Measurements from ENCODE around the gene CEACAM1. TPM values are rescaled to one million over a fixed set of nuclear protein-coding genes. Genes with fewer than 3 reads are reported as not detected.
"Not testable (repeated sequence)": the region's sequence is repeated elsewhere in the genome, so short reads cannot be mapped to it uniquely, and the experiment has no call there.

Gene CEACAM1
- total RNA-seq, 2 experiments from 2014 or later, result 5.4 to 5.8 TPM

DNA sequence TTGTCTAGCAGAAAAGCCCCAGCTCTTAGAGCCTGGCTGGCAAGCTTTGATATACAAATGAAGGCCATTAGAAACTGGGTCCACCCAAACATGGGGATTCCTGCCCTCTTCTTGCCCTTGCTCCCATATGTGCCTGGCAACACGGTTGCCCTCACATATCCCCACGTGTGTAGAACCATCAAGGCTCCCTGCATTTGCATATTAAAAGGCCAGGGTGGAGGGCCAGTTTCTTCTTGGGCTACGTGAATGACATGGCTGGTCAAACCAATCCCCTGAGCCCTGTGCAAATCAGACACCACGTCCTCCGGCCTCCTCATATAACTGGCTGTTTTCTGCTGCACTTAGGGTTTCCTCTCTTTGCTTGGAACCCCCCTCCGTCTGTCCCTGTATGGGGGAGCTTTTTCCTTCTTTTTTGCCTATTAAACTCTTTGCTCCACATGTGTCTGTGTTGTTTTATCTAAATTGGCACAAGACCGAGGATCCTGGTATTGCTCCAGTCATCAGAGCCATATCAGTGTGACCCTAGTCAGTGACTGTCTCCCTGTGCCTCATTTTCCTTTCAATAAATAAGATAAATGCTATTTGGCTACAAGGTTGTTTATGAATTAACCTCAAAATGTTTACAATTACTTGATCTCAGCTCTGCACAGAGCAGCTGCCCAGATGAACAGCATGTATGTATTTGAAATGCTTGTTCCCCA is 30.3 kb upstream of the CEACAM1 start:
- H3K27ac Mint-ChIP-seq, result no peak overlapping the region
- H3K36me3 Mint-ChIP-seq, result no peaks in the 10 kb centered on the region
- CTCF ChIA-PET, result interaction anchor here (0.7 kb wide), 1 partner anchor 38 kb away, joined by 3 read pairs; no protein-coding TSS in a partner anchor

DNA sequence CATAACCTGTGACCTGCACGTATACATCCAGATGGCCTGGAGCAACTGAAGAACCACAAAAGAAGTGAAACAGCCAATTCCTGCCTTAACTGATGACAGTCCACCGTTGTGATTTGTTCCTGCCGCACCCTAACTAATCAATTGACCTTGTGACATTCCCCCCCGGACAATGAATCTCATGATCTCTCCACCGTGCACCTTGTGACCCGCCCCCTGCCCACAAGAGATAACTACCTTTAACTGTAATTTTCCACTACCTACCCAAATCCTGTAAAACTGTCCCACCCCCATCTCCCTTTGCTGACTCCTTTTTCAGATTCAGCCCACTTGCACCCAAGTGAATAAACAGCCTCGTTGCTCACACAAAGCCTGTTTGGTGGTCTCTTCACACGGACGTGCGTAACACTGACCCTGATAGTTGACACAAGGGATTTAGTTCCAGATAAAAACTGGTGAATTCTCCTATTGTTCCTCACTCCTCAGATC is 29.1 kb upstream of the CEACAM1 start:
- H3K4me3 Mint-ChIP-seq; H3K27ac Mint-ChIP-seq; CTCF ChIA-PET; H3K27me3 Mint-ChIP-seq; H3K9me3 Mint-ChIP-seq; intact Hi-C loops (cut with micrococcal nuclease); H3K4me1 Mint-ChIP-seq (ENCODE audit: low read depth); H3K36me3 Mint-ChIP-seq; DNase-seq; POLR2A ChIA-PET: not testable (repeated sequence)

More for the DNA sequence above, 30.3 kb upstream of the CEACAM1 start:
- POLR2A ChIA-PET, result no interaction called here
- H3K4me1 Mint-ChIP-seq (ENCODE audit: low read depth), result no peaks in the 10 kb centered on the region
- H3K4me3 Mint-ChIP-seq, result no peak overlapping the region
- intact Hi-C loops (cut with micrococcal nuclease), result no loop called here
- H3K9me3 Mint-ChIP-seq, result no peaks in the 10 kb centered on the region
- DNase-seq, result no peak
- H3K27me3 Mint-ChIP-seq, result peaks cover 10% of the 10 kb centered on the region

DNA sequence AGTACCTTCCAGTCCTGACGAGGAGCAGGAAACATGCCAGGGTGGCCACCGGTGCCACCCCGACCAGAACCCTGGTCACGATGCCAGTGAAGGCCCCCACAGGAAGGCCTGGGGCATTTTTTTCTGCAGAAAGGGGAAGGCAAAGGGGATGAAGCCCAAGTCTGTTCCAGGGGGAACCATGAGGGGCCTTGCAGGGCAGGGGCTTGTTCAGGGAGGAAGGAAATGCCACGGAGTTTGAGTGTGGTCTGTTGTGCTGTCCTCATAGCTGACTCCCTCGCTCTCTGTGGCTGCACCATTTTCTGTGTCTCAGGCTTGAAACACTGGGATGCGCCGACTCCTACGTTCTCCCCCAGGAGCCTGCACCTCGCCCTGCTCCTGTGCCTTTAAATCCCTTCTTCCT is 27.5 kb upstream of the CEACAM1 start:
- Mint-ChIP-seq H3K4me1 (ENCODE audit: low read depth) (no peaks in the 10 kb centered on the region), H3K27me3 (peaks cover 7% of the 10 kb centered on the region), H3K36me3 (no peaks in the 10 kb centered on the region), H3K4me3 (no peak overlapping the region), H3K9me3 (no peaks in the 10 kb centered on the region), H3K27ac (no peak overlapping the region)
- CTCF ChIA-PET, result no interaction called here
- intact Hi-C loops (cut with micrococcal nuclease), result no loop called here
- POLR2A ChIA-PET, result no interaction called here
- DNase-seq, result no peak

DNA sequence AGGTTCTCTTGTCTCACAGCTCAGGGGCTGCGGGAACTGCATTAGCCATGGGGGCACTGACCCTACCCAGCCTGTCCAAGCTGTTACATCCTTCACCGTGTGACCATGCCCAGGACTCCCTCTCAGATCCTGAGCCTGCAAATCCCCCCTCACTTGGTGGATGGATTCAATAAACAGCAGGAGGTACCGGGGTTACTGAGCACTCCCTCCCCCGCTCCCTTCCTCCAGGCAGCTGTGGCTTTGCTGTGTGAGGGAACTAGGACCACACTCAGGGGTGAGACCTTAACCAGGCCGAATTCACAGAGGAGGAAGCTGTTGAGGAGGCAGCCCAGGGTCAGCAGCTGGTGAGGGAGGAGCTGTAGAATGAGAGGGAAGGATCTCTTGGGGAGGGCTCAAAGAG is 27.0 kb upstream of the CEACAM1 start:
- H3K4me3 Mint-ChIP-seq, result no peak overlapping the region
- CTCF ChIA-PET, result no interaction called here
- intact Hi-C loops (cut with micrococcal nuclease), result no loop called here

DNA sequence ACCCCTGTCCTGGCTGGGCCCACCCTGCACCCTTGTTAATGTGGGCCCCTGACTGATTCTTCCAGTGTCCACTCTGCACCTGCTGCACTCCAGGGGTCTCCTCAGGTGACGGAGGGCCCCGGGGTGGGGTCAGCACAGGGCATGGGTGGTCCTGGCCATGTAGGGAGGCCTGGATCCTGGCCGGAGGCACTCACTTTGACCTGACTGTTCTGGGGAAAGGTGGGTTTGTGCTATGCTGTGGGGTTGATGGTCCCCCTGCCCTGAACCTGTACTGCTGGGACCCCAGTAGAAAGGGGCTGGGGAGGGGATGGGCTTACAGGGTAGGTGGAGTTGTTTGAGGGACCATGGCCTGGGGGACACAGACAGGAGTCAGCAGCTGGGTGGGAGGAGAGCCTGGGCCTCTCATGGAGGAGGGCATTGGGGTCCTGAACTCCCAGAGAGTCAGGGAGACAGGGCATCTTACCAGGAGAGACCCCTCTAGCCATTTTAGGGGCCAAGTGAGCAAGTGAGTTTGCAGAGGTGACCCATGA is 25.8 kb upstream of the CEACAM1 start:
- intact Hi-C loops (cut with micrococcal nuclease), result no loop called here
- POLR2A ChIA-PET, result no interaction called here
- no peak for DNase-seq

More for the DNA sequence above, 27.0 kb upstream of the CEACAM1 start:
- H3K4me1 Mint-ChIP-seq (ENCODE audit: low read depth), result no peaks in the 10 kb centered on the region
- no peaks in the 10 kb centered on the region for H3K9me3 Mint-ChIP-seq
- H3K27ac Mint-ChIP-seq, result no peak overlapping the region
- no peak for DNase-seq
- H3K27me3 Mint-ChIP-seq, result peaks cover 7% of the 10 kb centered on the region
- POLR2A ChIA-PET, result no interaction called here
- H3K36me3 Mint-ChIP-seq, result no peaks in the 10 kb centered on the region

DNA sequence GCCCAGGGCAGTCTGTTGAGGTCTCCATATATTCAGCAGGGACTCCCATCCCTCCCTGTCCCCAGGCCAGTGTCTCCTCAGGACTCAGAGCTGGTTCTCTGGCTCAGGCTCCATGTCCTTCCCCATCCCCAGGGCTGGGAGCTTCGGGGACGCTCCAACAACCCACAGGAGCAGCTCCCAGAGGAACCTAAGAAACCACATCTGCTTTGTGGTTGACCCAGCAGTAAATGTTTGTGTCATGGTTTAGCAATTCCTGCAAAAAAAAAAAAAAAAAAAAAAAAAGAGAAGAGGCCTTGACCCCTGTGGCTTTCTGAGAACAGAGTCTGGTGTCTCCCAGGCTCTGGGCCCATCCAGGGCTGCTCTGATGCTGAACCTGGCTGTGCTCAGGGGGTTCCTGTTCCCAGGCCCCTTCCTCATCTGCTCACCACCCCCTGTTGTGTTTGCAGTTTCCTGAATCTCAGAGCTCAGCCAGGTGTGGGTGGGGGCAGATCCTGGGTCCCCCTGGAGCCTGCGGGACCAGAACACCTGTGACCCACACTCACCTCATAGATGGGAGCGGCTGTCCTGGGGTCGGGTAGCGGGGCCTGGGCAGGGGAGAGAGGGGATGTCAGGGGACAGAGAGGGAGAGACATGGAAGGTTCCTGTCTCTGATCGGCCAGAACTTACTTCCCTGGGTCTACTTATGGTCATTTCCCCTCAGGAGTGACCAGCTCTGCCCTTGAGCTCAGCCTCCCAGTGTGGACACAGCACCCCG is 25.2 kb upstream of the CEACAM1 start:
- Mint-ChIP-seq H3K4me1 (ENCODE audit: low read depth) (no peaks in the 10 kb centered on the region), H3K4me3 (no peak overlapping the region), H3K27ac (no peak overlapping the region), H3K27me3 (peaks cover 7% of the 10 kb centered on the region), H3K36me3 (no peaks in the 10 kb centered on the region), H3K9me3 (peaks cover 7% of the 10 kb centered on the region)
- intact Hi-C loops (cut with micrococcal nuclease), result no loop called here
- DNase-seq, result no peak
- POLR2A ChIA-PET, result no interaction called here
- CTCF ChIA-PET, result no interaction called here

More for the DNA sequence above, 25.8 kb upstream of the CEACAM1 start:
- Mint-ChIP-seq H3K4me1 (ENCODE audit: low read depth) (no peaks in the 10 kb centered on the region), H3K4me3 (no peak overlapping the region), H3K27ac (no peak overlapping the region), H3K27me3 (peaks cover 7% of the 10 kb centered on the region), H3K9me3 (peaks cover 5% of the 10 kb centered on the region), H3K36me3 (no peaks in the 10 kb centered on the region)
- CTCF ChIA-PET, result no interaction called here

DNA sequence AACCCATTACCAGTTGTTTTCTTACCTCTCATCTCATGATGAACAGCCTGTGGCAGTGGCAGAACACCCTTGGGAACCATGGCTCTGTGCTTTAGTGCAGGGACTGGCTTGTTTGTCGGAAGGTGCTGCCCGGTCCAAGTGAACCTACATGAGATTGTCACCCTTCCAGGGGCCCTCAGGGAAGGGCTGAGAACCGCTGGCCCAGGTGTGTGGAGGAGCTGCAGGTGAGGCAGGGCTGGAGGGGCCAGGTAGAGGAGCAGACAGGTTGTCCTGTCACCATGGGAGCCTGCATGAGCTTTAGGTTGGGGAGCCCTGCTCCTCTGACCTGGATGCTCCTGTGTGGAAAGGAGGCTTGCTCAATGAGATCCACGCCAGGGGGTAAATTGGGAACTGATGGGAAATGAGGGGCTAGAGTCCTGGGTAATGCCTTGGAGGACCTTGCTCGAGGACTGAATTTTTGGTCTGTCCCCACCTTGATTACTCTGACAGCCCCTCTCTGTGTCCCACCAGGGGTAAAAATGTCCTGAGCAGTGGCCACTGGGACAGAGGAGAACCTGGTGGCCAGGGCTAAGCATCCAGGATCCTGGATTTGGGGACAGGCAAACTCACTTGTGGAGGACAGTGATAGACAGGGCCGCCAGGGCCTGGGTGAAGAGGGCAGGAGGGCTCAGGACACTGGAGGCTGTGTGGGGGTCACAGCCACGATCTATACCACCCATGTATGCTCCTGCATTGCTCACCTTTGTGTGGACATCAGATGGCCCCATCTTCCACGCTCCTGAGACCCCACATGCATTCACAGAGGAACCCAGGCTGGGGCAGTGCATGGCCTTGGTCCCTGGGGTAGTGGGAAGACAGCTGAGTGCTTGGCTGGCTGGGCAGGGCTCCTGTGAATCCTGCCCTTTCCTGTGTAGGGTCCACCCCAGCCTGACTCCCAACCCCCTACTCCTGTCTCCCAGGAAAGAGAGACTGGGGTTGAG is 24.1 kb upstream of the CEACAM1 start:
- H3K36me3 Mint-ChIP-seq, result no peaks in the 10 kb centered on the region
- ChIA-PET CTCF (no interaction called here), POLR2A (no interaction called here)
- peaks cover 7% of the 10 kb centered on the region for H3K9me3 Mint-ChIP-seq
- no peaks in the 10 kb centered on the region for H3K4me1 Mint-ChIP-seq (ENCODE audit: low read depth)
- H3K4me3 Mint-ChIP-seq, result no peak overlapping the region
- intact Hi-C loops (cut with micrococcal nuclease), result no loop called here
- H3K27ac Mint-ChIP-seq, result no peak overlapping the region
- H3K27me3 Mint-ChIP-seq, result peaks cover 11% of the 10 kb centered on the region
- DNase-seq, result no peak

DNA sequence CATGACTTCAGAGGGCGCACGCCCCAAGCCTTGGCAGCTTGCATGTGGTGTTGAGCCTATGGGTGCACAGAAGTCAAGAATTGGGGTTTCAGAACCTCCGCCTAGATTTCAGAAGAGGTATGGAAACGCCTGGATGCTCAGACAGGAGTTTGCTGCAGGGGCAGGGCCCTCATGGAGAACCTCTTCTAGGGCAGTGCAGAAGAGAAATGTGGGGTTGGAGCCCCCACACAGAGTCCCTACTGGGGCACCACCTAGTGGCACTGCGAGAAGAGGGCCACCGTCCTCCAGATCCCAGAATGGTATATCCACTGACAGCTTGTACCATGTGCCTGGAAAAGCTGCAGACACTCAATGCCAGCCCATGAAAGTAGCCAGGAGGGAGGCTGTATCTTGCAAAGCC is 22.2 kb upstream of the CEACAM1 start:
- H3K9me3 Mint-ChIP-seq; H3K36me3 Mint-ChIP-seq; H3K27ac Mint-ChIP-seq; intact Hi-C loops (cut with micrococcal nuclease); H3K4me3 Mint-ChIP-seq; DNase-seq; H3K4me1 Mint-ChIP-seq (ENCODE audit: low read depth); POLR2A ChIA-PET: not testable (repeated sequence)
- CTCF ChIA-PET, result interaction anchor here (0.8 kb wide), 1 partner anchor 46 kb away, joined by 3 read pairs; no protein-coding TSS in a partner anchor
- H3K27me3 Mint-ChIP-seq, result peaks cover 11% of the 10 kb centered on the region

DNA sequence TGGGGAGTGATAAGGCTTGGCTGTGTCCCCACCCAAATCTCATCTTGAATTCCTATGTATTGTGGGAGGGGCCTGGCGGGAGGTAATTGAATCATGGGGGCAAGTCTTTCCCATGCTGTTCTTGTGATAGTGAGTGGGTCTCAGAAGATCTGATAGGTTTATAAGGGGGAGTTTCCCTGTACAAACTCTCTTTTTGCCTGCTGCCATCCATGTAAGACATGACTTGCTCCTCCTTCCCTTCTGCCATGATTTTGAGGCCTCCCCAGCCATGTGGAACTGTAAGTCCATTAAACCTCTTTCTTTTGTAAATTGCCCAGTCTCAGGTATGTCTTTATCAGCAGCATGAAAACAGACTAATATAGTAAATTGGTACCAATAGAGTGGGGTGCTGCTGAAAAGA is 20.8 kb upstream of the CEACAM1 start:
- H3K27ac Mint-ChIP-seq; H3K4me1 Mint-ChIP-seq (ENCODE audit: low read depth); POLR2A ChIA-PET; intact Hi-C loops (cut with micrococcal nuclease); H3K27me3 Mint-ChIP-seq; H3K4me3 Mint-ChIP-seq; DNase-seq; H3K36me3 Mint-ChIP-seq; H3K9me3 Mint-ChIP-seq: not testable (repeated sequence)
- CTCF ChIA-PET, result interaction anchor here (1.0 kb wide), 1 partner anchor 17 kb away, joined by 3 read pairs; no protein-coding TSS in a partner anchor

DNA sequence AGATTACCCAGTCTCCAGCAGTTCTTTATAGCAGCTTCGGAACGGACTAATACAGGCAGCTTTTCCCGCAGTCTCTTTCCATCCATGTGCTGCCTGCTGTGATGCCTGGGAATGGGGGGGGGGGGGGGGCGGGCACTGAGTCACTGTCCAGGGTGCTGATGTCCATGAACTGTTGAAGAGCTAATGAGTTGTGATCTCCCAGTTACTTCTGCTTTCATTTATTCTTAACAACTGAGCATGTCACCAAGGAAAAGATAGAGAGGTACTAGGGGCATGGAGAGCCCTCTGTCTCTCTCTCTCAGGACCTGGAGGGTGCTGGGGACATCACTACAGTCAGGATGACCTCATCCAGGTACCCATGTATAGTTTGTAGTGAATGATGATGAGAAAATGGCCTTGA is 20.3 kb upstream of the CEACAM1 start:
- ChIA-PET POLR2A (no interaction called here), CTCF (interaction anchor here (1.0 kb wide), 1 partner anchor 18 kb away, joined by 3 read pairs; no protein-coding TSS in a partner anchor)
- H3K27me3 Mint-ChIP-seq, result peaks cover 7% of the 10 kb centered on the region
- no peak overlapping the region for H3K27ac Mint-ChIP-seq
- peaks cover 7% of the 10 kb centered on the region for H3K9me3 Mint-ChIP-seq
- no peaks in the 10 kb centered on the region for H3K4me1 Mint-ChIP-seq (ENCODE audit: low read depth)
- no peak overlapping the region for H3K4me3 Mint-ChIP-seq
- no peaks in the 10 kb centered on the region for H3K36me3 Mint-ChIP-seq
- no peak for DNase-seq
- intact Hi-C loops (cut with micrococcal nuclease), result no loop called here

DNA sequence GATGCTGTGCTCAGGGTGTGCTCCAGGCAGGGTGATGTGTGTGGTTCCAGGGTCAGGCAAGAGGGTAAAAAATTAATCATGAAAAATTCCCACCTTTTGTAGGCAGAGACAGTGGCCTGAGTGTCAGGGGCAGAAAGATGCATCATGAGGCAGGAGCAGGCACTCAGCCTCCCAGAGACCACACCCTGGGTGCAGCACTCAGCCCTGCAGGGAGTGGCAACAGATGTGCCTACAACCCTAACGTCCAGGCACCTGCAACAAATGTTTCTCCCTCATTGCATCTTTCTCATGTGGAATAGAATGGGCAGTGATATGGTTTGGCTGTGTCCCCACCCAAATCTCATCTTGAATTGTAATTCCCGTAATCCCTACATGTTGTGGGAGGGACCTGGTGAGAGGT is 19.6 kb upstream of the CEACAM1 start:
- CTCF ChIA-PET, result interaction anchor here (1.0 kb wide), 1 partner anchor 18 kb away, joined by 3 read pairs; no protein-coding TSS in a partner anchor
- no peak for DNase-seq
- no peak overlapping the region for H3K4me3 Mint-ChIP-seq
- POLR2A ChIA-PET, result no interaction called here
- H3K36me3 Mint-ChIP-seq, result no peaks in the 10 kb centered on the region
- H3K27ac Mint-ChIP-seq, result no peak overlapping the region
- peaks cover 7% of the 10 kb centered on the region for H3K9me3 Mint-ChIP-seq
- intact Hi-C loops (cut with micrococcal nuclease), result no loop called here
- H3K4me1 Mint-ChIP-seq (ENCODE audit: low read depth), result no peaks in the 10 kb centered on the region
- peaks cover 7% of the 10 kb centered on the region for H3K27me3 Mint-ChIP-seq
